ENCODE measurements around the gene DAO. TPM values are rescaled to one million over a fixed set of nuclear protein-coding genes. Genes with fewer than 3 reads are reported as not detected.
A peak's percentile ranks its signal among the peaks of the same experiment; 100 is the strongest.

The DAO gene
- total and polyA plus RNA-seq, 2 experiments from 2014 or later, result 0.88 to 0.90 TPM

DNA sequence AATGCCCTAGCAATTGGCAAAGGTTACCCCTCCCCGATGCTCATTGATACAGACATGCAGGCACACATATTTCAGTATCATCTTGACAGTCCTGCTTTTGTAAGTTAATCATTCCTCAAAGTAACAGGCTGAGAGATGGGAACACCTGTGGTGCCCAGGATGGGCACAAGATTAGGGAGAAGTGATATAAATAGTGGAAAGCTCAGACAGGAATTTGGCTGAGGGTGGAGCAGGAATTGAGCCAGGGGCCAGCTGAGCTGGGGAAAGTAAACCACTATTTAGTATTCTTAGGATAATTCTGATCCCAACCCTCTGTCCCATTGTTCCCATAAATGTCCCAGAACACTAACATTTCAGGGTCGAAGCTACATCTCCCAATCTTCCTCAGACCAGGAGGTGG is 38.3 kb downstream of the DAO start:
- TF ChIP-seq, protein P1, sequence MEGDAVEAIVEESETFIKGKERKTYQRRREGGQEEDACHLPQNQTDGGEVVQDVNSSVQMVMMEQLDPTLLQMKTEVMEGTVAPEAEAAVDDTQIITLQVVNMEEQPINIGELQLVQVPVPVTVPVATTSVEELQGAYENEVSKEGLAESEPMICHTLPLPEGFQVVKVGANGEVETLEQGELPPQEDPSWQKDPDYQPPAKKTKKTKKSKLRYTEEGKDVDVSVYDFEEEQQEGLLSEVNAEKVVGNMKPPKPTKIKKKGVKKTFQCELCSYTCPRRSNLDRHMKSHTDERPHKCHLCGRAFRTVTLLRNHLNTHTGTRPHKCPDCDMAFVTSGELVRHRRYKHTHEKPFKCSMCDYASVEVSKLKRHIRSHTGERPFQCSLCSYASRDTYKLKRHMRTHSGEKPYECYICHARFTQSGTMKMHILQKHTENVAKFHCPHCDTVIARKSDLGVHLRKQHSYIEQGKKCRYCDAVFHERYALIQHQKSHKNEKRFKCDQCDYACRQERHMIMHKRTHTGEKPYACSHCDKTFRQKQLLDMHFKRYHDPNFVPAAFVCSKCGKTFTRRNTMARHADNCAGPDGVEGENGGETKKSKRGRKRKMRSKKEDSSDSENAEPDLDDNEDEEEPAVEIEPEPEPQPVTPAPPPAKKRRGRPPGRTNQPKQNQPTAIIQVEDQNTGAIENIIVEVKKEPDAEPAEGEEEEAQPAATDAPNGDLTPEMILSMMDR (IDR thresholded peaks at IDR 0.05; ENCODE audit: poor library complexity), result no peak
- TF ChIP-seq EZH2phosphoT487 (IDR thresholded peaks at IDR 0.05; ENCODE audit: low read depth, severe bottlenecking, unreplicated experiment) (no peak), EZH2 (IDR thresholded peaks at IDR 0.05; ENCODE audit: borderline replicate concordance) (no peak)
- Histone ChIP-seq H3K9me3 (ENCODE audit: low read depth) (no peaks in the 10 kb centered on the region), H3K36me3 (replicated peaks; ENCODE audit: insufficient read depth, low read depth) (no peaks in the 10 kb centered on the region), H3K27me3 (no peaks in the 10 kb centered on the region), H3K4me2 (no peak overlapping the region), H4K20me1 (ENCODE audit: insufficient read depth, poor library complexity, severe bottlenecking) (no peaks in the 10 kb centered on the region), H3K4me3 (no peak overlapping the region), H3K4me1 (ENCODE audit: insufficient read depth) (peaks cover 8% of the 10 kb centered on the region), H2AFZ (no peak overlapping the region), H3K79me2 (no peaks in the 10 kb centered on the region), H3K27ac (no peak overlapping the region), H3K9me2 (replicated peaks; ENCODE audit: insufficient read depth) (no peaks in the 10 kb centered on the region)
- 70% methylated on average over 2 of the region's 2 CpGs for WGBS (ENCODE audit: low lambda C conversion rate, missing lambda C conversion rate)
- DNase-seq (ENCODE audit: low spot score), result no peak

DNA sequence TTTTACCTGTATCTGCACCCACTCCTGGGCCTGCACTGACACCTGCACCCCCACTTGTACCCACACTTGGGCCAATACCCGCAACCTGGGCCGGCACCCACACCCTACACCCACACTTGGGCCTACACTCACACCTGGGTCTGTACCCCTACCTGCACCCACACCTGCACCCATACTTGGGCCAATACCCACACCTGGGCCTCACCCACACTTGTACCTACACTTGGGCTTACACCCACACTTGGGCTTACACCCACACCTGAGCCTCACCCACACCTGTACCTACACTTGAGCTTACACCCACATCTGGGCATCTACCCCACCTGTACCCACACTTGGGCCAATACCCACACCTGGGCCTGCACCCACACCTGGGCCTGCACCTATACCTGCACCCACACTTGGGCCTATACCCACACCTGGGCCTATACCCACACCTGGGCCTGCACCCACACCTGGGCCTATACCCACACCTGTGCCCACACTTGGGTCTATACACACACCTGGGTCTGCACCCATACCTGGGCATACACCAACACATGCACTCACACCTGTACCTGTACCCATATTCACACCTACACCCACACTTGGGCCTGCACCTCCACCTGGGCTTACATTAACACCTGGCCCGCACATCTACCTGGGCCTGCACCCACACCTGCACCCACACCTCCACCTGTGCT is 39.2 kb downstream of the DAO start:
- TF ChIP-seq EZH2 (IDR thresholded peaks at IDR 0.05; ENCODE audit: borderline replicate concordance) (no peak), EZH2phosphoT487 (IDR thresholded peaks at IDR 0.05; ENCODE audit: low read depth, severe bottlenecking, unreplicated experiment) (no peak)
- TF ChIP-seq, protein P1 (IDR thresholded peaks at IDR 0.05; ENCODE audit: poor library complexity), result no peak
- no peaks in the 10 kb centered on the region for H3K9me2 ChIP-seq (replicated peaks; ENCODE audit: insufficient read depth)
- H4K20me1 ChIP-seq (ENCODE audit: insufficient read depth, poor library complexity, severe bottlenecking), result no peaks in the 10 kb centered on the region
- H3K27ac ChIP-seq, result no peak overlapping the region
- WGBS (ENCODE audit: low lambda C conversion rate, missing lambda C conversion rate), result 83% methylated on average over 3 of the region's 3 CpGs
- no peak overlapping the region for H3K4me2 ChIP-seq
- no peaks in the 10 kb centered on the region for H3K36me3 ChIP-seq (replicated peaks; ENCODE audit: insufficient read depth, low read depth)
- H3K79me2 ChIP-seq, result no peaks in the 10 kb centered on the region
- no peak overlapping the region for H3K4me3 ChIP-seq
- H3K9me3 ChIP-seq (ENCODE audit: low read depth), result no peaks in the 10 kb centered on the region
- H2AFZ ChIP-seq, result no peak overlapping the region
- DNase-seq (ENCODE audit: low spot score), result no peak
- no peaks in the 10 kb centered on the region for H3K27me3 ChIP-seq
- peaks cover 8% of the 10 kb centered on the region for H3K4me1 ChIP-seq (ENCODE audit: insufficient read depth)

DNA sequence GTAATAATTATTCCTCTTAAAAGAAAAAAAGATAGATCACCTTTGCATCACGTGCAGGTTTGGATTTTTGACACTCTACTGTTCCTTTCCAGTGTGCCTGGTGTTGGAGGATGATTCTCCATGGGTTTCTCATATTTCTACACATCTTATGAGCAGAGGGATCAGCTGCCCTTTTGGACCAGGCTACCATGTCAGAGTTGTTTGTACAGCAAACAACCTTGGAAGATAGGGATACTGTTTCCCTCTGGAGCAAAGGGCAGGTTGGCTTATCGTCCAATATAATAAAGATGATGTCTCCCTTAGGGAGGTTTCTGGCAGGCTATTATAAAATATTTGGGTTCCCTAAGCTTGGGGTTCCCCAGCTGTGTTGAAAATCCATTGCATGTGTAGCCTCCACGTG is 42.1 kb downstream of the DAO start:
- Histone ChIP-seq H3K79me2 (no peaks in the 10 kb centered on the region), H3K27me3 (no peaks in the 10 kb centered on the region), H3K4me1 (ENCODE audit: insufficient read depth) (peaks cover 8% of the 10 kb centered on the region), H3K4me3 (no peak overlapping the region), H3K27ac (peak overlapping the region; percentile 10), H3K36me3 (replicated peaks; ENCODE audit: insufficient read depth, low read depth) (no peaks in the 10 kb centered on the region), H3K4me2 (no peak overlapping the region), H3K9me3 (ENCODE audit: low read depth) (no peaks in the 10 kb centered on the region), H2AFZ (no peak overlapping the region), H4K20me1 (ENCODE audit: insufficient read depth, poor library complexity, severe bottlenecking) (no peaks in the 10 kb centered on the region), H3K9me2 (replicated peaks; ENCODE audit: insufficient read depth) (no peaks in the 10 kb centered on the region)
- TF ChIP-seq, protein P1 (IDR thresholded peaks at IDR 0.05; ENCODE audit: poor library complexity), result no peak
- TF ChIP-seq EZH2phosphoT487 (IDR thresholded peaks at IDR 0.05; ENCODE audit: low read depth, severe bottlenecking, unreplicated experiment) (no peak), EZH2 (IDR thresholded peaks at IDR 0.05; ENCODE audit: borderline replicate concordance) (no peak)
- DNase-seq (ENCODE audit: low spot score), result peak; percentile 40
- 51% methylated on average over 3 of the region's 3 CpGs for WGBS (ENCODE audit: low lambda C conversion rate, missing lambda C conversion rate)
